ENCODE results near the gene FBXL4. TPM values are rescaled to one million over a fixed set of nuclear protein-coding genes. Genes with fewer than 3 reads are reported as not detected.
"Not testable (repeated sequence)": the region's sequence is repeated elsewhere in the genome, so short reads cannot be mapped to it uniquely, and the experiment has no call there.

Gene FBXL4
- polyA plus RNA-seq, 3 donors from 2014 or later, result 2.9 to 8.6 (median 4.6) TPM

DNA sequence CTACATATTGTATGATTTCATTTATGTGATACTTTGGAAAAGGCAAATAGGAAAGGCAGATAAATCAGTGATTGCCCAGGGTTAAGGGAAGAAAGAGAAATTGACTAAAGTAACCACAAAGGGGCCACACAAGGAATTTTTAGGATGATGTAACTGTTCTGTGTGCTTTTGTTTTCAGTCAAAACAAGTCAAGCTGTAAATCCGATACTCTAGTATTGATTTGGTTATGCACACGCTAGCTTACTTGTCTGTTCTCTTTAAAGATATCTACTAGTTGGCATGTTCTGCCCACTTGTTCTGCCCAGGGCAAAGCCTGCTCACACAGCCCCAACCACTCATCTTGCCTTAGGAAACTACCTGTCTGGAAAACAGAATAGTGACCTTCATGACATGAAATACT, 6.4 kb downstream of the FBXL4 start:
- Mint-ChIP-seq H3K4me1 (peaks cover 22 to 77% of the 10 kb centered on the region in 2 donors), H3K4me3 (no peak overlapping the region), H3K36me3 (peaks cover 5 to 32% (median 29%) of the 10 kb centered on the region in 3 donors), H3K27ac (no peak overlapping the region), H3K27me3 (ENCODE audit: low read depth in 3 of 3) (peaks cover 0 to 5% (median 3%) of the 10 kb centered on the region in 3 donors), H3K9me3 (peaks cover 0 to 5% (median 0%) of the 10 kb centered on the region in 6 donors)
- no peak for DNase-seq

- H3K4me3 Mint-ChIP-seq, result no peak overlapping the region
- H3K9me3 Mint-ChIP-seq, result peaks cover 0 to 5% (median 0%) of the 10 kb centered on the region in 6 donors
- H3K27me3 Mint-ChIP-seq (ENCODE audit: low read depth in 3 of 3), result peaks cover 0 to 1% (median 0%) of the 10 kb centered on the region in 3 donors
- peaks cover 29 to 82% of the 10 kb centered on the region in 2 donors for H3K4me1 Mint-ChIP-seq
- H3K27ac Mint-ChIP-seq, result peak overlapping the region in 2 of 6 donors; percentile 61 to 71
- H3K36me3 Mint-ChIP-seq, result peaks cover 9 to 22% (median 22%) of the 10 kb centered on the region in 3 donors
- DNase-seq, result no peak
Observed at GRCh38 chr6:98937351-98937750, 10.4 kb downstream of the FBXL4 start.

DNA sequence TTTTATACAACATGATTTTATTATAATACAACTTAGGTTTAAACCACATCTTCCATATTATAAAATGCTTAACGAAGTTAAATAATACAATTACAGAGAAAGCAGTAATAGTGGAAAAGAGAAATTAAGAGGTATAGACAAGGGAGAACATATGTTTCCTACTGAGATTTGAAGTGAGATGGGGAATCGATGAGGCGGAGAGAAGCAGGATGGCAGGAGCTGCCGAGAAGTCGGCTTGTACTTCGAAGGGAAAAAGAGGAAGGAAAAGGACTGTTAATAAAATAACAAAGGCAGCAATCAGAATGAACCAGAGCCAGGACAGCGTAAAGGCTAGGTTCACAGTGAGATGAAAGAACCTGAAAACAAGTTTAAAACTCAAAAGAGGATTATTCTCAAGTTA, 15.4 kb downstream of the FBXL4 start:
- Mint-ChIP-seq H3K27ac (peak overlapping the region in 2 of 6 donors; percentile 3 to 26), H3K4me1 (peaks cover 31 to 71% of the 10 kb centered on the region in 2 donors), H3K9me3 (no peaks in the 10 kb centered on the region), H3K36me3 (peaks cover 1 to 7% (median 4%) of the 10 kb centered on the region in 3 donors), H3K27me3 (ENCODE audit: low read depth in 3 of 3) (peaks cover 0 to 1% (median 0%) of the 10 kb centered on the region in 3 donors), H3K4me3 (peak overlapping the region in 1 of 5 donors; percentile 1)
- no peak for DNase-seq

- peaks cover 31 to 68% of the 10 kb centered on the region in 2 donors for H3K4me1 Mint-ChIP-seq
Observed at GRCh38 chr6:98931696-98932095, 16.1 kb downstream of the FBXL4 start.

GRCh38 chr6:98929498-98930060, 18.2 kb downstream of the FBXL4 start:
- Mint-ChIP-seq H3K36me3 (peaks cover 7 to 11% (median 11%) of the 10 kb centered on the region in 3 donors), H3K27ac (no peak overlapping the region), H3K27me3 (ENCODE audit: low read depth in 3 of 3) (no peaks in the 10 kb centered on the region), H3K9me3 (no peaks in the 10 kb centered on the region), H3K4me1 (peaks cover 29 to 56% of the 10 kb centered on the region in 2 donors), H3K4me3 (no peak overlapping the region)
- DNase-seq, result no peak

More at GRCh38 chr6:98931696-98932095, 16.1 kb downstream of the FBXL4 start:
- no peak overlapping the region for H3K27ac Mint-ChIP-seq
- H3K9me3 Mint-ChIP-seq, result no peaks in the 10 kb centered on the region
- H3K27me3 Mint-ChIP-seq (ENCODE audit: low read depth in 3 of 3), result no peaks in the 10 kb centered on the region
- H3K4me3 Mint-ChIP-seq, result no peak overlapping the region
- H3K36me3 Mint-ChIP-seq, result peaks cover 2 to 7% (median 4%) of the 10 kb centered on the region in 3 donors
- no peak for DNase-seq

GRCh38 chr6:98928688-98929087, 19.1 kb downstream of the FBXL4 start:
- peaks cover 24 to 47% of the 10 kb centered on the region in 2 donors for H3K4me1 Mint-ChIP-seq
- peak overlapping the region in 1 of 6 donors; percentile 42 for H3K27ac Mint-ChIP-seq

DNA sequence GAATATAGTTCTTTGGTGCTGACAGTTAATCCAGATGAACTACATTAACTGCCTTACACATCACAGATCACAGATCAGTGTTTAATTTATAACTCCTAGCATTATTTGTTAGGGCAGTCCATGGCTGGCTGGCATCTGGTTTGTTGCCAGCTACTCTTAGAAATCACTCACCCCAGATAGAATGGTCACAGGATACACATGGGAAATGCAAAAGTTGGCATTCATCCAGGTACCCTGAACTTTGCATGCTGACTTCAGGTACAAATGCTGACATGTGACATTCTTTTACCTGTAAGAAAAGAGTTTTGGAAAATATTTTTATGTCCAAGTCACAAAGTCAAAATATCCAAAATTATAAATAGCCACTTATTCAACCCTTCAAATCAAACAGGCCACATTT, 20.2 kb downstream of the FBXL4 start:
- H3K9me3 Mint-ChIP-seq, result no peaks in the 10 kb centered on the region
- no peaks in the 10 kb centered on the region for H3K27me3 Mint-ChIP-seq (ENCODE audit: low read depth in 3 of 3)
- H3K36me3 Mint-ChIP-seq, result peaks cover 4 to 16% (median 10%) of the 10 kb centered on the region in 3 donors
- H3K4me3 Mint-ChIP-seq, result no peak overlapping the region
- peaks cover 19 to 35% of the 10 kb centered on the region in 2 donors for H3K4me1 Mint-ChIP-seq
- no peak for DNase-seq
- no peak overlapping the region for H3K27ac Mint-ChIP-seq

More at GRCh38 chr6:98928688-98929087, 19.1 kb downstream of the FBXL4 start:
- H3K36me3 Mint-ChIP-seq, result peaks cover 4 to 11% (median 7%) of the 10 kb centered on the region in 3 donors
- H3K4me3 Mint-ChIP-seq, result no peak overlapping the region
- H3K27me3 Mint-ChIP-seq (ENCODE audit: low read depth in 3 of 3), result no peaks in the 10 kb centered on the region
- DNase-seq, result no peak
- no peaks in the 10 kb centered on the region for H3K9me3 Mint-ChIP-seq

- Mint-ChIP-seq H3K27me3 (ENCODE audit: low read depth in 3 of 3) (no peaks in the 10 kb centered on the region), H3K36me3 (peaks cover 4 to 16% (median 10%) of the 10 kb centered on the region in 3 donors)
Observed at GRCh38 chr6:98925831-98926230, 21.9 kb downstream of the FBXL4 start.

DNA sequence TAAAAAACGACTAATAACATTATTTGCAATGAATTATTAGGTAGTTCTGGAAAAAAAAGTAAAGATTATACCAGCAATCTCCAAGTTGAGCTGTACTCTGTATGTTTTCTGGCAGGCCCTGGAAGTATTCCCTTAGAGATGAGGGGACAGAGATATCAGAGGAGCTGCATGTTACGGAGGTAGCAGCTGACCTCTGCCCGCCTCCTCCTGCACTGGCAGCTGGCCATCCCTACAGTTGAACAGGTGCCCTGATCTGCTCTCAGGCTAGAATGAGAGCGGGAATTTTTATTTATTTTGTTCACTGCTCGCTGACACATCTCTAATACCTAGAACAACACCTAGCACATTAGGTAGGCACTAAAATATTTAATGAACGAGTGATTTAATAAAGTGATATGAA, 23.1 kb downstream of the FBXL4 start:
- Mint-ChIP-seq H3K27ac (no peak overlapping the region), H3K4me3 (no peak overlapping the region), H3K4me1 (peaks cover 25 to 26% of the 10 kb centered on the region in 2 donors), H3K27me3 (ENCODE audit: low read depth in 3 of 3) (no peaks in the 10 kb centered on the region), H3K9me3 (no peaks in the 10 kb centered on the region), H3K36me3 (peaks cover 0 to 16% (median 10%) of the 10 kb centered on the region in 3 donors)
- DNase-seq, result no peak

More at GRCh38 chr6:98925831-98926230, 21.9 kb downstream of the FBXL4 start:
- no peak for DNase-seq
- no peak overlapping the region for H3K27ac Mint-ChIP-seq
- peaks cover 25 to 33% of the 10 kb centered on the region in 2 donors for H3K4me1 Mint-ChIP-seq
- no peak overlapping the region for H3K4me3 Mint-ChIP-seq
- no peaks in the 10 kb centered on the region for H3K9me3 Mint-ChIP-seq

DNA sequence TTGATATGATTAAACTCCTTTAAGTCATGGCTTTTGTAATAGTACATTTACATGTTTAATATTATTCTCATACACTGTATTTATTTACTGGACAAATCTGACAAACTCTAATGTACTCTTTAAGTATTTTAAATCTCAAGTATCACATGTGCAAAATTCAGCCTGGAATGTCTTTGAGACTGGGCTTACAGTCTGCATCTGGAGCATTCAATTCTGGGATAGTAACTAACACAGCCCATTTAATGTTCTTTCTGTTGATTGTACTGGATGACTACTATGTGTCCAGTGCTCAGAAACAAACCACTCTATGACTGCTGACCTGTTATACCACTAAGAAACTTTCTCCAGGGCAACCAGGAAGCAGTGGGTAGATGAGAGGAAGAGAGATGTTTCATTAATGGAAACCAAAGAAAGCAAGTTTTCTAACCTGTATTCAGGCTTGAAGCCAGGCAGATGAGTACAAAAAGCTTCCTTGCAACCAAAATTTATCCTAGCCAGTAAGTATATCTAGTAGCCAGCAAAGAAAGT, 26.8 kb downstream of the FBXL4 start:
- Mint-ChIP-seq H3K27ac (peak overlapping the region in 4 of 6 donors; percentile 5 to 44 (median 26)), H3K27me3 (ENCODE audit: low read depth in 3 of 3) (no peaks in the 10 kb centered on the region), H3K9me3 (no peaks in the 10 kb centered on the region), H3K36me3 (peaks cover 0 to 17% (median 4%) of the 10 kb centered on the region in 3 donors), H3K4me1 (peaks cover 19 to 22% of the 10 kb centered on the region in 2 donors), H3K4me3 (no peak overlapping the region)
- no peak for DNase-seq

GRCh38 chr6:98910946-98911345, 36.8 kb downstream of the FBXL4 start:
- Mint-ChIP-seq H3K36me3 (peaks cover 34 to 63% (median 44%) of the 10 kb centered on the region in 3 donors), H3K9me3 (peaks cover 10 to 18% (median 13%) of the 10 kb centered on the region in 6 donors)
- not testable (repeated sequence) for DNase-seq; H3K27ac Mint-ChIP-seq; H3K4me1 Mint-ChIP-seq; H3K4me3 Mint-ChIP-seq; H3K27me3 Mint-ChIP-seq (ENCODE audit: low read depth in 3 of 3)

DNA sequence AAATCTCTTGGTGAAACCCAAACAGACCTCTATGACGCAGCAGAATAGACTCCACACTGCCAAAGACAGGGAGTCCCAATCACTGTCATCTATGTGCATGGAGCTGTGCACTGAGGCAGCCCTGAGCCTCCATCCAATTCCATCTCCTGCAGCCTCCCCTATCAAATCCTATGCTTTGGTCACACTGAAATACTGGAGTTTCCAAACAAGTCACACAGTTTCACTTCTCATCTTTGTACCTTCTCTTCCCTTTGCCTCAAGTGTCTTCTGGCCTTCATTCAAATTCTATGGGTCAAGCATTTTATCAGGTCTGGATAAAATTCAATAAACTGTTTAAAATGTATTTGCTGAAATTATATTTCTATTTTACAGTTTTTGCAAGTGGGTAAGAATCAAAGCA, 38.5 kb downstream of the FBXL4 start:
- H3K27me3 Mint-ChIP-seq (ENCODE audit: low read depth in 3 of 3), result no peaks in the 10 kb centered on the region
- H3K36me3 Mint-ChIP-seq, result peaks cover 34 to 68% (median 47%) of the 10 kb centered on the region in 3 donors
- peaks cover 10 to 18% (median 13%) of the 10 kb centered on the region in 6 donors for H3K9me3 Mint-ChIP-seq
- H3K4me3 Mint-ChIP-seq, result no peak overlapping the region
- no peaks in the 10 kb centered on the region for H3K4me1 Mint-ChIP-seq
- DNase-seq, result no peak
- no peak overlapping the region for H3K27ac Mint-ChIP-seq

- not testable (repeated sequence) for H3K4me3 Mint-ChIP-seq; H3K27me3 Mint-ChIP-seq (ENCODE audit: low read depth in 3 of 3); H3K9me3 Mint-ChIP-seq; DNase-seq; H3K27ac Mint-ChIP-seq; H3K4me1 Mint-ChIP-seq
- H3K36me3 Mint-ChIP-seq, result peaks cover 20 to 58% (median 34%) of the 10 kb centered on the region in 3 donors
Observed at GRCh38 chr6:98906342-98906741, 41.4 kb downstream of the FBXL4 start.

- Mint-ChIP-seq H3K27ac (no peak overlapping the region), H3K9me3 (peaks cover 0 to 1% (median 0%) of the 10 kb centered on the region in 6 donors), H3K36me3 (peaks cover 26 to 61% (median 39%) of the 10 kb centered on the region in 3 donors), H3K4me3 (no peak overlapping the region), H3K4me1 (no peaks in the 10 kb centered on the region), H3K27me3 (ENCODE audit: low read depth in 3 of 3) (no peaks in the 10 kb centered on the region)
- no peak for DNase-seq
Observed at GRCh38 chr6:98905759-98906158, 42.0 kb downstream of the FBXL4 start.

All from immature natural killer cell (primary cell).